Skin epidermis (tissue), 12 donors: ENCODE results near the gene GAREM1.

Experiments used
- H3K27ac ChIP-seq, 21 experiments: fragments of 200-600 bp; sonication (generic) in 11 of 21; one replicate each; pipeline ENCODE4 v1.5.0; 2020; ENCODE audit warnings: mild to moderate bottlenecking in 3 of 21, inconsistent platforms in 2 of 21, moderate library complexity in 2 of 21
- H3K4me3 ChIP-seq, 7 experiments: fragments of 200-600 bp; sonication (generic) in 2 of 7; one replicate each; pipeline ENCODE4 v1.5.0; 2020; ENCODE audit warnings: inconsistent platforms in 2 of 7, mild to moderate bottlenecking in 2 of 7, moderate library complexity in 1 of 7

GAREM1 gene

GRCh38 chr18:32276906-32277305, 193.8 kb downstream of the GAREM1 start:
- Histone ChIP-seq H3K4me3 (no peak overlapping the region), H3K27ac (no peak overlapping the region)

DNA sequence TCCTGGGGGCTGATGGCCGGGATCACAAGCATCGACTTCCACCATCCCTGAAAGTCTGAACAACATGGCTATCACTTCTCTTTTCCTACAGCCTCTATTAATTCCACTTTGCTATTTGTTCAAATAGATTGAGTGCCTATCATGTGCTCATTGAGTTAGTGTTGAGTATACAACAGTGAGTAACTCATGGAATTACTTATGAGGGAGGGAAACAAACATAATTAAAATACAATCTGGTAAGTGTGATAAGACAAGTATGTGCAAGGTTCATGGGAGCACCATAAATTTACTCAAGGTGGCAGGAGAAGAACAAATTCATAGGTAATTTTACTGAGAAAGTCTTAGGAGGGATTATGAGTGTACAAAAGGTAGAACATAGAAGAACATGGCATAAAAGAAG, 194.4 kb downstream of the GAREM1 start:
- Histone ChIP-seq H3K27ac (no peak overlapping the region), H3K4me3 (no peak overlapping the region)

DNA sequence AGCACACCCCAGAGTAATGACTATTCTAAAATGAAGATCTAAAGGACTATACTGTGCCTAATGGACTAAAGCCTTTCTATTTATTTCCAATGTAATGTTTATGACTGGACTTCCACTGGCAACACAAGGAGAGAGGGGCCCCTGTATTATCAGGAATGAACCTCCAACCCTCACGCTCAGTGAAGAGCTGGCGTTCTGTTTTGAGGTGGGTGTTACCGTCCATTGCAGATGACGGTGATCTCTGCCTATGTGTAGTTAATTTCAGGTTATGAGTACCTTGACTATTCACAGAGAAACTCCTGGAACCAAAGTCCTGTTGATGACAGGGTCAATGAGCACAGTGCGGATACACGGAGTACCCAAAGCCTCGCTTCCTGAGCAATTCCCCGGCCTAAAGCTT, 195.5 kb downstream of the GAREM1 start:
- H3K27ac ChIP-seq: no peak overlapping the region
- no peak overlapping the region for H3K4me3 ChIP-seq

DNA sequence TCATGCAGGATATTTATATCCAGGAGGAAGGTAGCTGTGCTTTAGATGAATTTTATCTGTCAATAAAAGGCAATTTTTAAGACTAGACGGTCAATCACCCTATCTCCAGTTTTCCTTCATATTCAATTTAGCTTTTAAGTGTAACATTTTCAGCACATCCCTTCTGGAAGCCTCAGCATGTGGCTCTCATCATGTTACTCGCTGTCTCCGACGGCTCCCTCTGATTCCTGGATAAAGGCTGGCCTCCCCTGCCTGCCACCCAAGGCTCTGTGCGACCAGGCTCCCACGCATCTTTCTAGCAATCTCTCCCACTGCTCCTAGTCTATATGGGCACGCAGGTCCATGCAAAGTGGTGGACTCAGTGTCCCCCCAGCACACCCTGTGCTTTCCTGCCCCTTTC, 196.4 kb downstream of the GAREM1 start:
- H3K27ac ChIP-seq: no peak overlapping the region
- no peak overlapping the region for H3K4me3 ChIP-seq

- Histone ChIP-seq H3K4me3 (no peak overlapping the region), H3K27ac (no peak overlapping the region)
These were observed 198.9 kb downstream of the GAREM1 start for GRCh38 chr18:32271672-32272208.

- no peak overlapping the region for H3K27ac ChIP-seq
- no peak overlapping the region for H3K4me3 ChIP-seq
These were observed 200.3 kb downstream of the GAREM1 start for GRCh38 chr18:32270341-32270740.

GRCh38 chr18:32267463-32267862, 203.2 kb downstream of the GAREM1 start:
- no peak overlapping the region for H3K27ac ChIP-seq
- no peak overlapping the region for H3K4me3 ChIP-seq

DNA sequence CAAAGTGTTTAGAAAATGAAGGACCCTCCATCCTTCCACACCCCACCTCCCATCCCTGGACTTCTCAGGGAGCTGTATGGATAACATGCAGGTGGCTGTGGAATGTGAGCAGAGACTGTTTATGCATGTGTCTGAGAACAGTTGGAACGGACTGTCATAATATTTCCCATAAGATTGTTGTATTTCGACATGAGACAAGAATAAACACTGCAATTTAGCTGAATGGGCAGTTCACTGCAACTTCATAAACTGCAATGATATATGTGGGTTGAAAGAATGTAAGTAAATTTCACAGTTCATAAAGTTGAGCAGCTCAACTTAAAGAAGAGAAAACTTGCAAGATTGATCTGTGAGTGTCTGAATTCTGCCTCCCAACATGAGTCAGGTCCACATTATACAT, 206.3 kb downstream of the GAREM1 start:
- no peak overlapping the region for H3K4me3 ChIP-seq
- no peak overlapping the region for H3K27ac ChIP-seq

DNA sequence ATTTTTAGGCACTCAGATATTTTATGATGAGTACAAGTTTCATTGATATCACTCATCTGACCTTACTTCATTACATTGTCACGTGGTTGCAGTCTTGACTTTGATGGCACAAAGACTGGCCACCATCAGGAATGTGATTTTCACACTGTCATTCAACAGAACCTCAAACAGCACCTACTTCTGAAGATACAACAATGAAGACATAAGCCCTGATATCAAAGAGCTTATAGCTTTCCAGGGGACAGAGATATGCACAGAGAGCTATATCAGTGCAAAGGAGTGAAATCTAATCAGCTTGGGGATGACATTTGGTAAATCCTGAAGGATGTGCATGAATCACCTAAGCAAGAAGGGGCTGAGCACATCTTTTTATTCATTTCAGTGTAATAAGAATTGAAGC, 208.6 kb downstream of the GAREM1 start:
- Histone ChIP-seq H3K27ac (no peak overlapping the region), H3K4me3 (no peak overlapping the region)

GRCh38 chr18:32261003-32261402, 209.7 kb downstream of the GAREM1 start:
- no peak overlapping the region for H3K4me3 ChIP-seq
- H3K27ac ChIP-seq: no peak overlapping the region

DNA sequence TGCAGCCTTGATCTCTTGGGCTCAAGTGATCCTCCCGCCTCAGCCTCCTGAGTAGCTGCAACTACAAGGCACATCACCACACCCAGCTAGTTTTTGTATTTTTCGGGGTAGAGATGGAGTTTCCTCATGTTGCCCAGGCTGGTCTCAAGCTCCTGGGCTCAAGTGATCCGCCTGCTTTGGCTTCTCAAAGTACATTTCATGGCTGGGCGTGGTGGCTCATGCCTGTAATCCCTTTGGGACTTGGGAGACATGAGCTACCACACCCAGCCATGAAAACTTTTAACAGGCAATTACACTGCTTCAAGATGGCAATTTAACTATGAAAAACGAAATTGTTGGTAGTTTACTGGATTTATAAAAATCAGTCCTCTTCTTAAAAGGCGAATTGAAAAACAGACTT, 211.1 kb downstream of the GAREM1 start:
- H3K4me3 ChIP-seq: no peak overlapping the region
- no peak overlapping the region for H3K27ac ChIP-seq

GRCh38 chr18:32258558-32259204, 212.0 kb downstream of the GAREM1 start:
- peak overlapping the region in 1 of 21 experiments; percentile 2 for H3K27ac ChIP-seq
- no peak overlapping the region for H3K4me3 ChIP-seq

- Histone ChIP-seq H3K27ac (peak overlapping the region in 1 of 21 experiments; percentile 2), H3K4me3 (no peak overlapping the region)
These were observed 212.5 kb downstream of the GAREM1 start for GRCh38 chr18:32258148-32258547.

GRCh38 chr18:32257084-32257785, 213.4 kb downstream of the GAREM1 start:
- no peak overlapping the region for H3K4me3 ChIP-seq
- no peak overlapping the region for H3K27ac ChIP-seq

DNA sequence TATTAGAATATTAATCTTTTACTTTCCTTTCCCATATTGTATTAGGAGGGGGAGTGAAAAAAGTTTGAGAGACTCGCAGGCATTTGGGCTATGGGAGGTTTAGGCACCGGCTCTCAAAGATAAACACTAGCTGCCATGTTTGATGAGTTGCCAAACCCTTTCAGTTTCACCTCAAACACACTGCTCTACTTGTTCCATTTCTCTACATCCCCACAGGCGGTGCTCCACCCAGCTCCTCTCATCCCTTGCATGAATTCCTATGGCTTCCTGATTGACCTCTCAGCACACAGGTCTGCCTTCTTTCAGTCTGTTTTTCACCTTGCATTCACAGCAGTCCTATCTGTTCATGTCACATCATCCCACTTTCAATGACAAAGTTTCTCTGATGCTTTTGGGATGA, 215.1 kb downstream of the GAREM1 start:
- Histone ChIP-seq H3K4me3 (no peak overlapping the region), H3K27ac (no peak overlapping the region)

DNA sequence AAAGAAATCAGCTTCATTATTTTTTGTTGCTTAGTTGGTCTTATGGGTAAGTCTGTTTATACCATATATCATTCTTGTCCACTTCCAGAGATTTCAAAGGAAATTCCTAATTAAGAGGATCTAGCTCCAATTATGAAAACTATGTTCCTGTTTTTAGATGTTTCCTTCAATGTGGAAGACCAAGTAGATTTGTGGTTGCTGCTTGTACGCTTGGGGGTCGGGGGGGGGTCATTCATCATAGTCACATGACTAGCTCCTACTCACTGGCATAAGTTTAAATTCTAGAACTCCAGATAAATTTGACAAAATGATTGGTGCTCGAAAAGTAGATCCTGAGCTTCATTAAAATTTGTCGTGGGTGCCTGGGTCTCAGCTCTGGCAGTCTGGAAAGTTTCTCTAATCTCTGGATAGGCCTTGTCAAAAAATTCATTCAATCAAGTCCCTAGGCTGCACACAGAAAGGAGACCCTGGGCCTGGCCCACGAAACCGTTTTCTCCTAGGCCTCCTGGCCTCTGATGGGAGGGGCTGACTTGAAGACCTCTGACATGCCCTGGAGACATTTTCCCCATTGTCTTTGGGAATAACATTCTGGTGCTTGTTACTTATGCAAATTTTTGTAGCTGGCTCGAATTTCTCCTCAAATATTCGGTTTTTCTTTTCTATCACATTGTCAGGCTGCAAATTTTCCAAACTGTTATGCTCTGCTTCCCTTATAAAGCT, 218.4 kb downstream of the GAREM1 start:
- H3K27ac ChIP-seq: no peak overlapping the region
- H3K4me3 ChIP-seq: no peak overlapping the region

GRCh38 chr18:32251466-32251865, 219.2 kb downstream of the GAREM1 start:
- Histone ChIP-seq H3K27ac (no peak overlapping the region), H3K4me3 (no peak overlapping the region)

- H3K27ac ChIP-seq: no peak overlapping the region
- H3K4me3 ChIP-seq: no peak overlapping the region
These were observed 221.3 kb downstream of the GAREM1 start for GRCh38 chr18:32249147-32249929.

DNA sequence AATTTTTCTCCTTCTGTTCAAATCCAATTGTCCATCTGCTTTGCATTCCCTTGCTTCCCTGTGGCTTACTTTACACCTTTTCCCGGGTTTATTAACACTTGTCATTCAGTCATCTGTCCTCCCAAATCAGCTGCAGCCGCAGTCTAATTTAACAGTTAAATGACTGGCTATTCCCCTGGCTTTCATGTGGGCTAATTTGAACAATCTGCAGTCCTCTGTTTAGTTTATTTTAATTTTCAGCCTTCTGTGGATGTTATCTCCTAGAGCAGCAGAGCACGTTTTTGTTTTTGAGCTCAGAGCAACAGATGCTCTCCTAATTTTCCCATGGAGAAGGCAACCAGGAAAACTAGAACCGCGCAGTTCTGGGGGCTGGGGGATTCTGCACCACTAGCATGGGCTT, 225.8 kb downstream of the GAREM1 start:
- H3K4me3 ChIP-seq: no peak overlapping the region
- H3K27ac ChIP-seq: no peak overlapping the region

GRCh38 chr18:32243358-32243757, 227.3 kb downstream of the GAREM1 start:
- no peak overlapping the region for H3K4me3 ChIP-seq
- no peak overlapping the region for H3K27ac ChIP-seq
